Activated T-cell treated with anti-CD3 and anti-CD28 coated beads for 24 hours (primary cell): ENCODE data around the gene TEX11.
"Not testable (repeated sequence)": the region's sequence is repeated elsewhere in the genome, so short reads cannot be mapped to it uniquely, and the experiment has no call there.

Experiments used
- DNase-seq: peaks from one replicate; pipeline ENCODE4 v3.0.0-alpha.2; 2020; ENCODE audit warnings: low read depth

The TEX11 gene

GRCh38 chrX:70908541-70908940 is at the start of gene TEX11:
TSS of gene TEX11 (minus strand) at chrX:70908711. CDS start at chrX:70907789, 922 bp downstream.
- DNase-seq, result no peak

- no peak for DNase-seq
Observed at GRCh38 chrX:70954871-70955270, 46.4 kb upstream of the TEX11 start.

GRCh38 chrX:70924294-70924911 is 15.9 kb upstream of the TEX11 start:
- DNase-seq, result no peak

- no peak for DNase-seq
Observed at GRCh38 chrX:70922774-70923473, 14.4 kb upstream of the TEX11 start.

GRCh38 chrX:70921709-70922352 is 13.3 kb upstream of the TEX11 start:
- DNase-seq, result no peak

- no peak for DNase-seq
Observed at GRCh38 chrX:70916754-70917153, 8.2 kb upstream of the TEX11 start.

GRCh38 chrX:70907900-70908299 is 611 bp downstream of the TEX11 start:
- no peak for DNase-seq

GRCh38 chrX:70901465-70901864 is 7.0 kb downstream of the TEX11 start:
- no peak for DNase-seq

GRCh38 chrX:70890441-70890840 is 18.1 kb downstream of the TEX11 start:
- not testable (repeated sequence) for DNase-seq

GRCh38 chrX:70878902-70879301 is 29.6 kb downstream of the TEX11 start:
- no peak for DNase-seq

- DNase-seq, result no peak
Observed at GRCh38 chrX:70852294-70852693, 56.2 kb downstream of the TEX11 start.

- not testable (repeated sequence) for DNase-seq
Observed at GRCh38 chrX:70844081-70844480, 64.4 kb downstream of the TEX11 start.

- not testable (repeated sequence) for DNase-seq
Observed at GRCh38 chrX:70843620-70844019, 64.9 kb downstream of the TEX11 start.

- no peak for DNase-seq
Observed at GRCh38 chrX:70834589-70834988, 73.9 kb downstream of the TEX11 start.

GRCh38 chrX:70826715-70827114 is 81.8 kb downstream of the TEX11 start:
- DNase-seq, result no peak

GRCh38 chrX:70825366-70825765 is 83.1 kb downstream of the TEX11 start:
- no peak for DNase-seq

- no peak for DNase-seq
Observed at GRCh38 chrX:70808942-70809940, 99.3 kb downstream of the TEX11 start.

- no peak for DNase-seq
Observed at GRCh38 chrX:70806081-70806480, 102.4 kb downstream of the TEX11 start.

- DNase-seq, result not testable (repeated sequence)
Observed at GRCh38 chrX:70796742-70797141, 111.8 kb downstream of the TEX11 start.

GRCh38 chrX:70774223-70774622 is 134.3 kb downstream of the TEX11 start:
- no peak for DNase-seq

- DNase-seq, result no peak
Observed at GRCh38 chrX:70769659-70770227, 138.8 kb downstream of the TEX11 start.

GRCh38 chrX:70762285-70762684 is 146.2 kb downstream of the TEX11 start:
- no peak for DNase-seq
